GM19372 (cell line): Measurements from ENCODE around the gene ISG15.
A peak's percentile ranks its signal among the peaks of the same experiment; 100 is the strongest.
"Not testable (repeated sequence)": the region's sequence is repeated elsewhere in the genome, so short reads cannot be mapped to it uniquely, and the experiment has no call there.

ENCODE experiments used
- ATAC-seq: cut with Tn5 transposase; IDR thresholded peaks from one replicate; pipeline ENCODE4 v1.9.1; 2021; ENCODE audit warnings: mild to moderate bottlenecking, low read depth, moderate library complexity; ENCODE audit not compliant: unreplicated experiment

Gene ISG15

GRCh38 chr1:1006305-1007159, 6.8 kb upstream of the ISG15 start:
- no peak for ATAC-seq

- not testable (repeated sequence) for ATAC-seq
These were observed 3.2 kb upstream of the ISG15 start for GRCh38 chr1:1010131-1010530.

- ATAC-seq, result no peak
These were observed 1.8 kb upstream of the ISG15 start for GRCh38 chr1:1011396-1011949.

GRCh38 chr1:1012736-1013104, 577 bp upstream of the ISG15 start:
- ATAC-seq, result not testable (repeated sequence)

GRCh38 chr1:1013922-1014648, 788 bp downstream of the ISG15 start:
- no peak for ATAC-seq

- no peak for ATAC-seq
These were observed 1.7 kb downstream of the ISG15 start for GRCh38 chr1:1014799-1015681.

DNA sequence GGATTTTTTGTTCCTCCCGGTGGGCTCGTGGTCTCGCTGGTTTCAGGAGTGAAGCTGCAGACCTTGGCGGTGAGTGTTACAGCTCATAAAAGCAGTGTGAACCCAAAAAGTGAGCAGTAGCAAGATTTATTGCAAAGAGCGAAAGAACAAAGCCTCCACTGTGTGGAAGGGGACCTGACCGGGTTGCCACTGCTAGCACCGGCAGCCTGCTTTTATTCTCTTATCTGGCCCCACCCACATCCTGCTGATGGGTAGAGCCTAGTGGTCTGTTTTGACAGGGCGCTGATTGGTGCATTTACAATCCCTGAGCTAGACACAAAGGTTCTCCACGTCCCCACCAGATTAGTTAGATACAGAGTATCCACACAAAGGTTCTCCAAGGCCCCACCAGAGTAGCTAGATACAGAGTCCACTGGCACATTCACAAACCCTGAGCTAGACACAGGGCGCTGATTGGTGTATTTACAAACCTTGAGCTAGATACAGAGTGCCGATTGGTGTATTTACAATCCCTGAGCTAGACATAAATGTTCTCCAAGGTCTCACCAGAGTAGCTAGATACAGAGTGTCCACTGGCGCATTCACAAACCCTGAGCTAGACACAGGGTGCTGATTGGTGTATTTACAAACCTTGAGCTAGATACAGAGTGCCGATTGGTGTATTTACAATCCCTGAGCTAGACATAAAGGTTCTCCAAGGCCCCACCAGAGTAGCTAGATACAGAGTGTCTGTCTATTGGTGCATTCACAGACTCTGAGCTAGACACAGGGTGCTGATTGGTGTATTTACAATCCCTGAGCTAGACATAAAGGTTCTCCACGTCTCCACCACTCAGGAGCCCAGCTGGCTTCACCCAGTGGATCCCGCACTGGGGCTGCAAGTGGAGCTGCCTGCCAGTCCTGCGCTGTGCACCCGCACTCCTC, 4.4 kb downstream of the ISG15 start:
- ATAC-seq, result not testable (repeated sequence)

GRCh38 chr1:1018321-1018685, 5.0 kb downstream of the ISG15 start:
- not testable (repeated sequence) for ATAC-seq

- ATAC-seq, result peak; percentile 64
These were observed 6.1 kb downstream of the ISG15 start for GRCh38 chr1:1019122-1019999.

DNA sequence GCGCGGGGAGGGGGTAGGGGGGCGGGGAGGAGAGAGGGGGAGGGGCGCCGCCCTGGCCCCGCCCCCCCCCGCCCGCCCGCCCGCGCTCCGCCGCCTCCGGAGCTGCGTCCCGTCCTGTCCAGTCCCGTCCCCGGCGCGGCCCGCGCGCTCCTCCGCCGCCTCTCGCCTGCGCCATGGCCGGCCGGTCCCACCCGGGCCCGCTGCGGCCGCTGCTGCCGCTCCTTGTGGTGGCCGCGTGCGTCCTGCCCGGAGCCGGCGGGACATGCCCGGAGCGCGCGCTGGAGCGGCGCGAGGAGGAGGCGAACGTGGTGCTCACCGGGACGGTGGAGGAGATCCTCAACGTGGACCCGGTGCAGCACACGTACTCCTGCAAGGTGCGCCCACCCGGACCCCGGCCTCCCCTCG, 6.7 kb downstream of the ISG15 start, which contains the start of gene AGRN:
Gene AGRN, plus strand, starts transcription at position 121 of the 405 bp plus-strand sequence. Its CDS starts 53 bp downstream, at position 174.
- peak; percentile 33 for ATAC-seq

DNA sequence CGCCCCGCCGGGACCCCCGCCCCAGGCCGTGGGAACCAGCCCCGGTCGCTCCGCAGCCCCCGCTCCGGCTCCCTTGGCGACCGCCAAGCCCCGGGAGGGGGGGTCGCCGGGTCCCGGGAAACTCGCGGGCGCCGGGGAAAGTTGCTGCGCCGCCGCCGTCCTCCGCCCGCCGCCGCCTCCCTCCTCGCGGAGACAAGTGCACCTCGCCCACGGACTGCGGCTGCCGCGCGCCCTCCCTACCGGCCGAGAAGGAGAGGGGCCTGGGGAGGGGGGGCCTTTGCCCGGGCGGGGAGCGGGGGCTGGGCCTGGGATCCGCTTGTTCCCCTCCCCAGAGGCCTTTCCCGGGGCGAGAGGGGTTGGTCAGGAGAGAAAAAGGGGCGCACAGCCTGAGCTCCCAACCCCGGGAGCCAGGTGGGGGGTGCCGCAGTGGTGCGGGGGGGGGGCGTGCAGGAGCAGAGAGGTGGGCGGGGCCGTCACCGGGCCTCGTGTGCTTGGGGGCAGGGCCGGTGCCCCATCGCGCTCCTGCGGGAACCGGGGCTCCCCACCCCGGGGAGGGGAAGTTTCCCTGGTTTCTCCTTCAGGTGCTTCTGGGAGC, 7.2 kb downstream of the ISG15 start:
- ATAC-seq, result peak; percentile 4

GRCh38 chr1:1021010-1021919, 8.0 kb downstream of the ISG15 start:
- ATAC-seq, result no peak

DNA sequence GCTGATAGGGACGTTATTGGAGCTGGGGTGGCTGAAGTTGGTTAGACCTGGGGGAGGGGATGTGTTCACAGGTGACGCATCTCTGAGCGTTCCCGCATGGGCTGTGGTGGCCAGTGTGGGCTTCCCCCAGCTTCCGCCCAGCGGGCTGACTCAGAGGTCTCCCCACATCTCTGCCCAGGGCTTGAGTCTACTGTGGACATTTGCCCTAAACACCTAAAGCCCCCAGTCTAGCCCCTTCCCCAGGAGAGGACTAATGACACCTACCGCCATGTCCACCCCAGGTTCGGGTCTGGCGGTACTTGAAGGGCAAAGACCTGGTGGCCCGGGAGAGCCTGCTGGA, 8.6 kb downstream of the ISG15 start:
- ATAC-seq, result no peak

DNA sequence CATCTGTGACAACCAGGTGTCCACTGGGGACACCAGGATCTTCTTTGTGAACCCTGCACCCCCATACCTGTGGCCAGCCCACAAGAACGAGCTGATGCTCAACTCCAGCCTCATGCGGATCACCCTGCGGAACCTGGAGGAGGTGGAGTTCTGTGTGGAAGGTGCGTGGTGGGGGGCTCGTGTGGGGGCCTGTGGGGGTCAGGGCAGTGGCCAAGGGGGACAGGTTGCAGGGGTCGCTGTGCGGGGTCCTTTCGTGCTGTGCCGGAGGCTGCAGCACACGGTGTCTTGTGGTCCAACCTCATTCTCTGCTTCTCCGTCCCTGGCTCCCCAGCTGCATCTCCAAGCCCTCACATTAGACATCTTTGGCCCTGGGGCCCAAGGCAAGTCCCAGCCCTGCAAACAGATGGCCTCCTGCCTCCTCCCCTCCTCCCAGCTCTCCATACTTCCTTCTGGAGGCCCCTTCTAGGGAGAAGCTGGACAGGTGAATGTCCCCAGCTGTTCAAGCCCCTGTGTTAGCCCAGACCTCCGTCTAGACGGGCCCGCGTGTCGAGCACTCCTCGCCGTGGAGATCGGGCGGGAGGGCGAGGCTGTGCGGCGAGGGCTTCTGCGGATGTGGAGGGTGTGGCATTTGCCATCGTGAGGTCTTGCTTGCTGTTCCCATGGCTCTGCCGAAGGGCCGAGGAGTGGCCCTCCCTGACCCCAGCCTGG, 9.2 kb downstream of the ISG15 start:
- ATAC-seq, result no peak

GRCh38 chr1:1023700-1024099, 10.4 kb downstream of the ISG15 start:
- no peak for ATAC-seq

- ATAC-seq, result no peak
These were observed 11.0 kb downstream of the ISG15 start for GRCh38 chr1:1024149-1024770.
